Right ventricle myocardium superior (tissue), 1 donor: ENCODE measurements around the gene KLF1. TPM values are rescaled to one million over a fixed set of nuclear protein-coding genes. Genes with fewer than 3 reads are reported as not detected.
"Not testable (repeated sequence)": the region's sequence is repeated elsewhere in the genome, so short reads cannot be mapped to it uniquely, and the experiment has no call there.

Source experiments
- ATAC-seq: fragments of 200-7000 bp; cut with Tn5 transposase; one replicate; pipeline ENCODE4 v1.9.1; 2020; ENCODE audit warnings: mild to moderate bottlenecking; ENCODE audit not compliant: poor library complexity
- DNase-seq: peaks from one replicate; pipeline ENCODE4 v3.0.0-alpha.2; 2020
- intact Hi-C: fragments of 100-400 bp; cut with DNase I; formaldehyde crosslinking; loops from one replicate; pipeline ENCODE4 v1.11.2; 2022
- long read RNA-seq: library from polyadenylated mRNA; unstranded; transcript quantifications from one replicate; pipeline ENCODE4 v2.0.0, GENCODE V29; 2021
- total RNA-seq: library from RNA; stranded (reverse); fragmentation: NEBNext Ultra II Directional; extraction: Animal tissue kit (Norgen Biotek cat#: 25700); gene quantifications from one replicate; pipeline ENCODE4 v1.2.1, GENCODE V29; 2021
- donor health status: DM: no; HTN: yes; CAD: no; lungs with severe emphysema.

The KLF1 gene
- total RNA-seq: not detected
- long read RNA-seq: 0 reads

- no peak for ATAC-seq
- DNase-seq: no peak
- intact Hi-C loops: no loop called here
Observed at GRCh38 chr19:12886969-12887747, at the start of gene KLF1. Gene KLF1 (minus strand): TSS chr19:12887201. CDS start chr19:12887140, 61 bp downstream.

DNA sequence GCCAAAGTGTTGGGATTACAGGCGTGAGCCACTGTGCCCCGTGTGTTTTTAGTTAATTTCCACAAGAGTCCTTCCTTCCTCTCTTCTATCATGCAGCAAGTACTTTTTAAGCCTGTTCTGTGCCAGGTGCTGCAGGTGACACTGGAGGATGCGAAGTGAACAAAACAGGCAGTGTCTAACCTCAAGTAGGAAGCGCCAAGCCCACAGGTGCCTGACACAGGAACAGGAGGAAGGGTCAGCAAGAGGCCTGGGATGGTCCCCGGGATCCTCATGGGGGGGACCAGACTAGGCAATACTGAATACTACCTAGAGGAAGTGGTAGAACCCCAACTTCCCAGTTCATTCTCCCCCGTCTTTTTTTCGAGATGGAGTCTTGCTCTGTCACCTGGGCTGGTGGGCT lies 49.6 kb upstream of the KLF1 start:
- intact Hi-C loops: no loop called here
- ATAC-seq: no peak

GRCh38 chr19:12935071-12935470 lies 48.1 kb upstream of the KLF1 start:
- intact Hi-C loops: no loop called here
- ATAC-seq (no peak), DNase-seq (no peak)

More for the DNA sequence above, 49.6 kb upstream of the KLF1 start:
- DNase-seq: no peak

DNA sequence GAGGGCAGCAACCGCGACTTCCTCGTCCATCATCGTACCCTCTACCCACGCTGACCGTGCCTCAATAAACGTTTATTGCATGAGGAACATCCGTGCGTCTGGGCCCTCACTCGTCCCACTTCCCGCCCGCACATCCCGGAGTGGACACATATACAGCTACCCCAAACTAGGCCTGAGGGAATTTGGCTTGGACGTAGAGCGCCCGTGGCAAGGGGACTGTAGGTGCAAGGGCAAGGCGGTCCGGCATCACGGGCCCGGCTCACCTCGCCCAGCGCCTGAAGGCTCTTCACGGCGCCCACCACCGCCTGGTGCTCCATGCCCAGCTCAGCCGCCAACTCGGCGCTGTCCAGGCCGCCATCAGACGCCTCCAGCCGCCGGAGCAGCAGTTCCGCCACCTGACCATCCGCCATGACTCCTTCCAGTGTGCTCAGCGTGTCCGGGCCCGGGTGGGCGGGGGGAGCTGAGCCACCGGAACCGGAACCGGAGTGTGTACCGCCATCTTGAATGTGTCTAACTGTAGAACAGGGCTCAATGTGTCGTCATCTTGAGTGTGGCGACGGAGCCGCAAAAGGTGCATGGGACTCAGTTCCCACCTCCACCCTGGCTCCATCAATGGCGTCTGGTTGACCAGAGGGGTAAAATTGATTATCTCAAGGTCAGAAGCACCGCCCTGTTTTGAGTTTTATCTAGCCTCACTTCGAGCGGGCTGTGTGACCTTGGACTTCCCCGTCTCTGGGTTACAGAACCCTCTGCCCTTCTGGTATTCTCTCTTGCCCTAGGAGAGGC lies 46.5 kb upstream of the KLF1 start, which contains the start of gene FARSA:
TSS of gene FARSA (minus strand) at position 425 of the 786 bp plus-strand sequence. CDS start at position 410, 15 bp downstream.
- peak; percentile 85 for ATAC-seq
- intact Hi-C loops: no loop called here
- peak; percentile 94 for DNase-seq

- intact Hi-C loops: no loop called here
- no peak for ATAC-seq
- DNase-seq: no peak
Observed at GRCh38 chr19:12932392-12933286, 45.6 kb upstream of the KLF1 start.

GRCh38 chr19:12930002-12930645 lies 43.1 kb upstream of the KLF1 start:
- no peak for ATAC-seq
- intact Hi-C loops: no loop called here
- no peak for DNase-seq

- intact Hi-C loops: no loop called here
- ATAC-seq (no peak), DNase-seq (no peak)
Observed at GRCh38 chr19:12924621-12925310, 37.8 kb upstream of the KLF1 start.

DNA sequence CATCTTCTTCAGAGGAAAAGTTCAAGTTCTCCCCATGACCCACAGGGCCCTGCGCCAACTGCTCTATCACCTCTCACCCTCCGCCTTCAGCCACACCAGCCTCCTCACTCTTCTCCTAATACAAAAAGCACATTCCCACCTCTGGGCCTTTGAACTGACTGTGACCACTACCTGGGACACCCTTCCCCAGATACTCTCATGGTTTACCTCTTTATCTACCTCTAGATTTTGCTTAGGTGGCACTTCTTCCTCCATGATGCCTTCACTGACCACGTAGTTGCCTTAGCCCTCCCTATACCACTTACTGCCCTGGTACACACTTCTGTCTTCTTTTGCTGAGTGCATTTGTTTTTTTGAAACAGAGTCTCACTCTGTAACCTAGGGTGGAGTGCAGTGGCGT lies 36.0 kb upstream of the KLF1 start:
- DNase-seq (no peak), ATAC-seq (no peak)
- intact Hi-C loops: no loop called here

DNA sequence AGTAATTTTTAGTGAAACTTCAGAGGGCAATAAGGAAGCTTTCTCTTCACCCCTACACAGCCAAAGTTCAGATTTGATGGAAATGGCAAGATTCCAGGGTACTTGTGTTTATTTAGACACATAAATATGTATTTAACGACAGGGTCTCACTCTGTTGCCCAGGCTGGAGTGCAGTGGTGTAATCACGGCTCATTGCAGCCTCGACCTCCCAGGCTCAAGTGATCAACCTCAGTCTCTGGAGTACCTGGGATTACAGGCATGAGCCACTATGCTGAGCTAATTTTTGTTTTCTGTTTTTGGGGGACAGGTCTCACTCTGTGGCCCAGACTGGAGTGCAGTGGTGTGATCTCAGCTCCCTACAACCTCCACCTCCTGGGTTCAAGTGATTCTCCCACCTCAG lies 34.0 kb upstream of the KLF1 start:
- ATAC-seq (no peak), DNase-seq (no peak)
- intact Hi-C loops: no loop called here

DNA sequence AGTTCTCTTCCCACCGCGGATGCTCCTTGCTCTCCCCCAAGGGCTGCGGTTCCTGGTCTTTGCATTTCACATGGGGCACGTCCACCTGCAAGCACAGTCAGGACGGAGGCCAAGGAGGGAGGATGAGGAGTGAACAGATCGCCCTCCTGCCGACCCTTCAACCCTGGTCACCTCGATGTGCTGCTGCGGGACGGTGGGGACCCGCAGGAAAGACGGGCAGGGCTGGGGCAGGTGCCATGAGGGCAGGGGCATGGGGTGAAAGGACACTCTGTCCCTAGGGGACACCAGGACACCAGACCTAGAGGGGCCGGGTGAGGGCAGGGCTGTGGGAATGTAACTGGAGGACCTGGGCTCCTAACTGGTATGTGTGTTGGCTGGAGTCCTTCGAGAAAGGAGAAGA lies 31.3 kb upstream of the KLF1 start:
- DNase-seq (no peak), ATAC-seq (no peak)
- intact Hi-C loops: no loop called here

DNA sequence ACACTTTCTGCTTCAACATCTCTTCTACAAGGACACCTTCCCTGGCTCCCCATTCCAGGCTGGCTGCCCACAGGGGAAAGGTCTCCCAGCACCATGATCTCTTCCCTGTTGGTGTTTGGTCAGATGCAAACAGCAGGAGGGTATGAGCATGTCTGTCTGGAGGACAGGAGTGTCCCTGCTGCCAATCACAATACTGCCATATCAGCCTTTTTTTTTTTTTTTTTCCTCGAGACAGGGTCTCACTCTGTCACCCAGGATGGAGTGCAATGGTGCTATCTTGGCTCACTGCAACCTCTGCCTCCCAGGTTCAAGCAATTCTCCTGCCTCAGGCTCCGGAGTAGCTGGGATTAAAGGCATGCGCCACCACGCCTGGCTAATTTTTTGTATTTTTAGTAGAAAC lies 28.9 kb upstream of the KLF1 start:
- ATAC-seq, DNase-seq, intact Hi-C loops: not testable (repeated sequence)

- DNase-seq: no peak
- peak; percentile 10 for ATAC-seq
- intact Hi-C loops: no loop called here
Observed at GRCh38 chr19:12913851-12914690, 27.1 kb upstream of the KLF1 start.

DNA sequence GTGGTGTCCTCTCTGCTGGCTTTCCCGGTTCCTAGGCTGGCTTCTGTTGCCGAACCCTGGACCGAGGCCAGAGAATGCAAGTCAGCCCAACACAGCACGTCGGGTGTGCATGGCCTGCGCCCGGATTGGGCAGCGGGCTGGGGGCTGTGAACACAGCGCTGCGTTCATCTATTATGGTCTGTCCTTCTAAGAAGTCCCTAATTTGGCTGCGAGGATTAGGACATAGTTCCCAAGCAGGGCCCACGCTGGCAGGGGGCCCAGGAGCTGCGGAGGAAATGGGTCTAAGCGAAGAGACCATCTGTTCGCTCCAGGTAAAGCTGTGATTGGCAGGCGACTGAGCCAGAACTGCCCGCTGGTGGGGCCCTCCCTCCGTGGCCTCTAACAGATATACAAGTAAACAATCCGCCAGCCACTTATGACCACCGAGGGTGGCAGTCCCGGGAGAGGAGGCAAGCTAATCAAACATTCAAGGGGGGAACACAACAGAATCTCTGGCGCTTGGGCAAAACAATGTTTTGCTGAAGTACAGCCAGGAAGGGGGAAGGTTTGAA lies 26.1 kb upstream of the KLF1 start:
- DNase-seq: peak; percentile 87
- ATAC-seq: peak; percentile 88
- intact Hi-C loops: no loop called here

GRCh38 chr19:12912571-12912970 lies 25.6 kb upstream of the KLF1 start:
- DNase-seq (no peak), ATAC-seq (no peak)

GRCh38 chr19:12907166-12907565 lies 20.2 kb upstream of the KLF1 start:
- no peak for ATAC-seq
- intact Hi-C loops: no loop called here

More at GRCh38 chr19:12912571-12912970, 25.6 kb upstream of the KLF1 start:
- intact Hi-C loops: no loop called here

DNA sequence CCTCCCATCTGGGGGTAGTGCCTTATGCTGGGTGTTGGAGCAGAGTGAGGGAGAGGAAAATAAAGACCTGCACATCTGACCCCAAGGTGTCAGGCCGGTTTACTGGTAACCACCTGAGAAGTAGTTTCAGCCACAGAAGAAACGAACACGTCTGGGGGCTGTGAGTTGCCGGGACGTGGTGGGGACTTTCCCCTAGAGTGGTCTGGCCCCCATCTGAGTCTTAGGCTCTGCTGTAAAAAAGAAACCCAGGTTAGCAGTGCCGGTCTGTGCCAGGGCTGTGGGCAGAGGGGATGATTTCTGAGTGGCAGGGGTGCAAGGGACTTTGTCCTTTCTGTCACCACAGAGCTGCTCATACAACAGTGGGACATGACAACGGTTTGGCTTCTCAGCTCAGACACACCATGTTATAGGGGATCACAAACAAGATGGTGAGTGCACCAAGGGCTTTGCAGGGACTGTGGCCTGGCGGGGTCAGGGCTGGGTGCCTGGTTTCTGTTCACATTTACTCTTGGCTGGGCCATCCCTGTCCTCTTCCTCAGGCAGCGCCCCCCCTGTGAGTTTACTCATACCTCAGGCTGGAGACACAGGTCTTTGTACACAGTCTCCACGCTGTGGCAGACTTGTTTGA lies 13.0 kb upstream of the KLF1 start:
- ATAC-seq (no peak), DNase-seq (no peak)
- intact Hi-C loops: no loop called here

More at GRCh38 chr19:12907166-12907565, 20.2 kb upstream of the KLF1 start:
- DNase-seq: no peak
